Right kidney (tissue), 1 donor: ENCODE measurements around the gene GBP7.

Source experiments
- DNase-seq: peaks from one replicate; pipeline ENCODE4 v3.0.0-alpha.2; 2016

The GBP7 gene

GRCh38 chr1:89114662-89115061 is 61.1 kb downstream of the GBP7 start:
- no peak for DNase-seq

GRCh38 chr1:89112871-89113613 is 62.8 kb downstream of the GBP7 start:
- no peak for DNase-seq

- DNase-seq: no peak
Observed at GRCh38 chr1:89104687-89105086, 71.1 kb downstream of the GBP7 start.

GRCh38 chr1:89104147-89104546 is 71.7 kb downstream of the GBP7 start:
- no peak for DNase-seq

DNA sequence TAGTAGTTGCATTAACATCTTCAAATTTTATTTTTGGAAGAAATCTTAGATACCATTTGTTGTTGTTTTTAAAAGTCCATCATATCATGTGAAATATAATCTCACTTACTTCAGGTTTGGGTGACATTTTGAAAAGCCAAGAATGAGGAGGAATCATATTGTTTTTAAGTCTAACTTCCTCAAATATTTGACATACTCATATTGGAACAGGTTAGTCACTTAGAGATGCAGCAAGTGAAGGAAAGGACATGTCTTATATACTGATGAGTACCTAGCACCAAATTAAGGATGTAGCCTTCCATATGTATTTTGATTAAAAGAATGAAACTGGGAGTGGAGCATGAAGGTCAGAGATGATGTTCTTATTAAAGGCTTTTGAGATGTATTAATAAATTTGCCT is 73.8 kb downstream of the GBP7 start:
- DNase-seq: no peak

GRCh38 chr1:89100412-89100811 is 75.4 kb downstream of the GBP7 start:
- DNase-seq: no peak

DNA sequence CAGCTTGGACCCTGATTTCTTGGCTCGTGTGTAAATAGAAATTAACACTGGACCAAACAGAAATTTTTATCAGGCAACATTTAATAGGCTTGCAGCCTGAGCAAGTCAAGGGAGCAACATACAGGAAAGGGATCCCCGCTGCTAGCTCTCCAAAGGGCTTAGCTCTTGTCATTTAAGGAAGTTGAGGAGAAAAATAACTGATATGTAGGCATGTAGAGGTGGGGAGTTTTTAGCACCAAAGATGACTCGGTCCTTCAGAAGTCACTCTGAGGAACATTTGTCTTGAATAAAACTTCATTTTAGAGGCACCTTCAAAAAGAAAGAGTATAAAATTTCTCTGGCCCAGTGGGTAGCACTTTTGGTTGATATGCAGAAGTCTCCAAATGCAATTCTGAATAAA is 76.9 kb downstream of the GBP7 start:
- DNase-seq: no peak

DNA sequence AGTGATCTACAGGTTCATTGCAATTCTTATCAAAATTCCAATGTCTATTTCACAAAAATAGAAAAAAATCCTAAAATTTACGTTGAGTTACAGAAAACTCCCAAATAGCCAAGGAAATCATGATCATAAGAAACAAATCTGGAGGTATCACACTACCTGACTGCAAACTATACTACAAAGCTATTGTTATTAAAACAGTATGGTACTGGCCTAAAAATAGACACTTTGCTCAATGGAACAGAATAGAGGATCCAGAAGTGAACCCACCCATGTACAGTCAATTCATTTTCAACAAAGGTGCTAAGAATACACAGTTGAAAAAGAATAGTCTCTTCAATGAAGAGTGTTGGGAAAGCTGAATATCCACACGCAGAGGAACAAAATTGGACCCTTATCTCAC is 80.1 kb downstream of the GBP7 start:
- no peak for DNase-seq

GRCh38 chr1:89089962-89090361 is 85.8 kb downstream of the GBP7 start:
- no peak for DNase-seq

GRCh38 chr1:89088572-89088971 is 87.2 kb downstream of the GBP7 start:
- no peak for DNase-seq

GRCh38 chr1:89087241-89087640 is 88.6 kb downstream of the GBP7 start:
- DNase-seq: no peak

DNA sequence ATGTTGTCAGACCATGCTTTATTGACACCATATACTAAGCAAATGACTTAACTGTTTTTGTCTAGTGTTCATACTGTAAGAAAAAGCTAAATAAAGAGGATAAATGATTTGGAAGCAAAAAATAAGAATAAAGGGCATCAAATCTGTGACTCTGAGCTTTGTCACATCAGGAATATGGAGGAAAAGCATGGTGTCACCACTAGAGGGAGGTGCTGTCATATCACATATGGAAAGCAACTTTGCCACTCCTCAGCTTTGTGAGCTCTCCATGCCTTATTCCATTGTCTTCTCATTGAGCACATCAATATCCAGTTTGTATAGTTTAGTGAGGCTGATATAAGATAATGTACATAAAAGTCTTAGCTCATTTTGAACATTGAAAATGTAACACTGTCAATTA is 90.0 kb downstream of the GBP7 start:
- no peak for DNase-seq
